H9 (cell line): ENCODE data around the gene CAB39. TPM values are rescaled to one million over a fixed set of nuclear protein-coding genes. Genes with fewer than 3 reads are reported as not detected.

Experiments used
- DNase-seq: peaks from one replicate; pipeline ENCODE4 v3.0.0-alpha.2; 2017
- H2AFZ ChIP-seq: one replicate; pipeline ENCODE4 v1.6.1; 2013; ENCODE audit warnings: mild to moderate bottlenecking, low read length, control low read depth, moderate library complexity
- H2AK5ac ChIP-seq: 2 replicates; pipeline ENCODE4 v1.6.1; 2013; ENCODE audit warnings: low read length, control low read depth, mixed read lengths; ENCODE audit not compliant: insufficient read length
- H2BK120ac ChIP-seq: one replicate; pipeline ENCODE4 v1.6.1; 2013; ENCODE audit warnings: low read depth, mild to moderate bottlenecking, low read length, control low read depth, inconsistent platforms; ENCODE audit not compliant: poor library complexity, severe bottlenecking
- H2BK12ac ChIP-seq: 2 replicates; pipeline ENCODE4 v1.6.1; 2013; ENCODE audit warnings: low read length, control low read depth, mixed read lengths, low read depth; ENCODE audit not compliant: insufficient read length
- H2BK15ac ChIP-seq: 2 replicates; pipeline ENCODE4 v1.6.1; 2013; ENCODE audit warnings: low read depth, low read length, control low read depth
- H2BK20ac ChIP-seq: one replicate; pipeline ENCODE4 v1.6.1; 2013; ENCODE audit warnings: low read depth, mild to moderate bottlenecking, low read length, control low read depth, inconsistent platforms; ENCODE audit not compliant: poor library complexity, severe bottlenecking
- H2BK5ac ChIP-seq: 2 replicates; pipeline ENCODE4 v1.6.1; 2013; ENCODE audit warnings: low read length, control low read depth, mixed read lengths; ENCODE audit not compliant: insufficient read length
- H3K14ac ChIP-seq: 2 replicates; pipeline ENCODE4 v1.6.1; 2013; ENCODE audit warnings: low read length, control low read depth; ENCODE audit not compliant: insufficient read depth
- H3K18ac ChIP-seq: 2 replicates; pipeline ENCODE4 v1.6.1; 2013; ENCODE audit warnings: low read depth, mild to moderate bottlenecking, mixed read lengths, low read length, control low read depth; ENCODE audit not compliant: insufficient read length
- H3K23ac ChIP-seq: 2 replicates; pipeline ENCODE4 v1.6.1; 2013; ENCODE audit warnings: low read length, control low read depth, mixed read lengths, low read depth; ENCODE audit not compliant: insufficient read length
- H3K23me2 ChIP-seq: 2 replicates; pipeline ENCODE4 v1.6.1; 2013; ENCODE audit warnings: low read depth, mild to moderate bottlenecking, mixed read lengths, low read length, control low read depth; ENCODE audit not compliant: insufficient read length, poor library complexity, severe bottlenecking
- H3K27ac ChIP-seq: 2 replicates; pipeline ENCODE4 v1.5.1; 2013; ENCODE audit warnings: low read length, control low read depth, mixed read lengths, low read depth; ENCODE audit not compliant: insufficient read length
- H3K27me3 ChIP-seq: 2 replicates; pipeline ENCODE4 v1.6.1; 2013; ENCODE audit warnings: low read length, control low read depth, inconsistent platforms; ENCODE audit not compliant: insufficient read depth
- H3K4ac ChIP-seq: 2 replicates; pipeline ENCODE4 v1.6.1; 2013; ENCODE audit warnings: low read depth, mild to moderate bottlenecking, control low read depth, inconsistent platforms, low read length, moderate library complexity
- H3K4me1 ChIP-seq: 2 replicates; pipeline ENCODE4 v1.6.1; 2013; ENCODE audit warnings: low read length, control low read depth, inconsistent platforms; ENCODE audit not compliant: insufficient read depth
- H3K4me2 ChIP-seq: 2 replicates; pipeline ENCODE4 v1.6.1; 2013; ENCODE audit warnings: low read length, control low read depth, mixed read lengths; ENCODE audit not compliant: insufficient read length, insufficient read depth
- H3K56ac ChIP-seq: 2 replicates; pipeline ENCODE4 v1.6.1; 2013; ENCODE audit warnings: low read depth, mild to moderate bottlenecking, mixed read lengths, low read length, control low read depth; ENCODE audit not compliant: insufficient read length
- H3K79me1 ChIP-seq: 2 replicates; pipeline ENCODE4 v1.6.1; 2013; ENCODE audit warnings: low read depth, mild to moderate bottlenecking, moderate library complexity, low read length, control low read depth, inconsistent platforms; ENCODE audit not compliant: insufficient read depth, poor library complexity, severe bottlenecking
- H3K79me2 ChIP-seq: 2 replicates; pipeline ENCODE4 v1.6.1; 2013; ENCODE audit warnings: low read length, control low read depth, inconsistent platforms; ENCODE audit not compliant: insufficient read depth
- H3K9ac ChIP-seq: 2 replicates; pipeline ENCODE4 v1.6.1; 2013; ENCODE audit warnings: low read length, control low read depth, mixed read lengths; ENCODE audit not compliant: insufficient read length; ENCODE audit errors: extremely low read depth
- H3K9me3 ChIP-seq: one replicate; pipeline ENCODE4 v1.6.1; 2013; ENCODE audit warnings: low read depth, low read length, inconsistent platforms; ENCODE audit not compliant: control insufficient read depth
- H3T11ph ChIP-seq: one replicate; pipeline ENCODE4 v1.6.1; 2013; ENCODE audit warnings: mild to moderate bottlenecking, low read length, control low read depth, inconsistent platforms
- H4K20me1 ChIP-seq: one replicate; pipeline ENCODE4 v1.6.1; 2013; ENCODE audit not compliant: control insufficient read depth, insufficient read length, insufficient read depth
- H4K5ac ChIP-seq: 2 replicates; pipeline ENCODE4 v1.6.1; 2013; ENCODE audit warnings: low read depth, mild to moderate bottlenecking, mixed read lengths, low read length, control low read depth; ENCODE audit not compliant: insufficient read length
- H4K8ac ChIP-seq: replicated peaks from 2 replicates; pipeline ENCODE4 v1.6.1; 2013; ENCODE audit warnings: low read length, control low read depth, mixed read lengths, low read depth; ENCODE audit not compliant: insufficient read length
- H4K91ac ChIP-seq: 2 replicates; pipeline ENCODE4 v1.6.1; 2013; ENCODE audit warnings: low read depth, mild to moderate bottlenecking, moderate library complexity, mixed read lengths, low read length, control low read depth; ENCODE audit not compliant: insufficient read length
- H3K27ac Mint-ChIP-seq, 3 experiments: 2 replicates in 2 of 3; 3 replicates in 1 of 3; pipeline ENCODE4 v1.8.0; 2020 to 2021; ENCODE audit warnings: mixed read lengths in 3 of 3, mild to moderate bottlenecking in 1 of 3, moderate library complexity in 1 of 3
- H3K27me3 Mint-ChIP-seq: 2 replicates; pipeline ENCODE4 v1.8.0; 2021; ENCODE audit warnings: low read depth, mild to moderate bottlenecking, moderate library complexity, mixed read lengths
- H3K36me3 Mint-ChIP-seq, 3 experiments: 2 replicates in 2 of 3; 3 replicates in 1 of 3; pipeline ENCODE4 v1.8.0; 2020 to 2021; ENCODE audit warnings: low read depth in 3 of 3, mixed read lengths in 3 of 3; ENCODE audit not compliant: insufficient read depth in 1 of 3
- H3K4me1 Mint-ChIP-seq, 2 experiments: 2 replicates each; pipeline ENCODE4 v1.8.0; 2020; ENCODE audit warnings: mixed read lengths in 2 of 2
- H3K4me3 Mint-ChIP-seq, 2 experiments: 2 replicates in 1 of 2; 3 replicates in 1 of 2; pipeline ENCODE4 v1.8.0; 2020 to 2021; ENCODE audit warnings: mild to moderate bottlenecking in 2 of 2, mixed read lengths in 2 of 2, moderate library complexity in 1 of 2
- H3K9me3 Mint-ChIP-seq, 2 experiments: 2 replicates in 1 of 2; 3 replicates in 1 of 2; pipeline ENCODE4 v1.8.0; 2020; ENCODE audit warnings: mild to moderate bottlenecking in 2 of 2, mixed read lengths in 2 of 2, moderate library complexity in 1 of 2
- WGBS: extraction: QIAGEN DNeasy Blood & Tissue Kit; methylation state at CpG from one replicate; pipeline ENCODE4 v1.1.7; 2013; ENCODE audit warnings: missing lambda C conversion rate, low lambda C conversion rate, mixed read lengths; ENCODE audit not compliant: insufficient read length; ENCODE audit errors: extremely low coverage; 5-methylcytosine and 5-hydroxymethylcytosine counted together
- total RNA-seq: library from RNA; stranded (reverse); gene quantifications from 2 replicates; pipeline ENCODE4 v1.2.1, GENCODE V29; 2021
- TF ChIP-seq, protein P1 (sequence below): fragments of 200-600 bp; sonication (generic); conservative IDR thresholded peaks from 3 replicates; pipeline ENCODE4 v1.8.0; 2021; ENCODE audit warnings: antibody characterized with exemption, mild to moderate bottlenecking

The CAB39 gene
- total RNA-seq, 1 experiment from 2014 or later: 42.7 TPM

DNA sequence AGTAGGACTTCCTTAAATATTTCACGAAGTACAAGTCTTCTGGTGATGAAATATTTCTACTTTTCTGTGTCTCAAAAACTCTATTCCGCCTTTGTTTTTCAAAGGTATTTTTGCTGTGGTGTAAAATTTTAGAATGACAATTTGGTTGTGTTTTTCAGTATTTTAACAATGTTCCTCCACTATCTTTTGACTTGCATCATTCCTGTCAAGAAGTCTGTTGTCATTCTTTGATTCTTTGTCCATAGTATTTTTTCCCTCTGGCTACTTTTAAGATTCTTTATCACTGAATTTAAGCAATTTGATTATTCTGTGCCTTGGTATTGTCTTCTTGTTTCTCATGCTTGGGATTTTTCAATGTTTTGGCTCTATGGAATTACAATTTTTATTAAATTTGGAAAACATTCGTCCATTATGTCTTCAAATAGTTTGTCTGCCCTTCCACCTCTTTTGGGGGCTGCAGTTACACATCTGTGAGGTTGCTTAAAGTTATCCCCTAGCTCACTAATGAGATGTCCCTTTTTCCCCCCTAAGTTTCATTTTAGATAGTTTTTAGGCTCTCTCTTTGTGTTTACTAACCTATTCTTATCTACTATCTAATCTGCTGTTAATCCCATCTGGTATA is 76.0 kb downstream of the CAB39 start:
- no peak overlapping the region for H3K4me2 ChIP-seq
- WGBS: no CpG with 5 or more reads among the region's 3 CpGs
- H3K27ac ChIP-seq: no peak overlapping the region
- no peak overlapping the region for H3K4ac ChIP-seq
- H2BK20ac ChIP-seq: no peak overlapping the region
- H3K4me1 Mint-ChIP-seq: peaks cover 18 to 19% of the 10 kb centered on the region in 2 experiments
- H3K27me3 Mint-ChIP-seq: no peaks in the 10 kb centered on the region
- H2AFZ ChIP-seq: no peak overlapping the region
- H3K56ac ChIP-seq: no peak overlapping the region
- H3T11ph ChIP-seq: no peak overlapping the region
- no peaks in the 10 kb centered on the region for H3K27me3 ChIP-seq
- H2BK15ac ChIP-seq: no peak overlapping the region
- H2BK5ac ChIP-seq: no peak overlapping the region
- H3K79me1 ChIP-seq: no peaks in the 10 kb centered on the region
- H3K36me3 Mint-ChIP-seq: peaks cover 58 to 72% (median 68%) of the 10 kb centered on the region in 3 experiments
- H3K9ac ChIP-seq: no peak overlapping the region
- no peaks in the 10 kb centered on the region for H4K20me1 ChIP-seq
- no peaks in the 10 kb centered on the region for H3K4me1 ChIP-seq
- no peak overlapping the region for H3K27ac Mint-ChIP-seq
- H3K9me3 Mint-ChIP-seq: peaks cover 18 to 36% of the 10 kb centered on the region in 2 experiments
- no peak overlapping the region for H2BK12ac ChIP-seq
- H4K5ac ChIP-seq: no peak overlapping the region
- no peak overlapping the region for H3K23ac ChIP-seq
- no peak overlapping the region for H4K8ac ChIP-seq
- no peak overlapping the region for H3K4me3 Mint-ChIP-seq
- H3K9me3 ChIP-seq: no peaks in the 10 kb centered on the region
- no peaks in the 10 kb centered on the region for H3K23me2 ChIP-seq
- no peaks in the 10 kb centered on the region for H3K79me2 ChIP-seq
- DNase-seq: no peak
- no peak overlapping the region for H2AK5ac ChIP-seq
- TF ChIP-seq, protein P1, sequence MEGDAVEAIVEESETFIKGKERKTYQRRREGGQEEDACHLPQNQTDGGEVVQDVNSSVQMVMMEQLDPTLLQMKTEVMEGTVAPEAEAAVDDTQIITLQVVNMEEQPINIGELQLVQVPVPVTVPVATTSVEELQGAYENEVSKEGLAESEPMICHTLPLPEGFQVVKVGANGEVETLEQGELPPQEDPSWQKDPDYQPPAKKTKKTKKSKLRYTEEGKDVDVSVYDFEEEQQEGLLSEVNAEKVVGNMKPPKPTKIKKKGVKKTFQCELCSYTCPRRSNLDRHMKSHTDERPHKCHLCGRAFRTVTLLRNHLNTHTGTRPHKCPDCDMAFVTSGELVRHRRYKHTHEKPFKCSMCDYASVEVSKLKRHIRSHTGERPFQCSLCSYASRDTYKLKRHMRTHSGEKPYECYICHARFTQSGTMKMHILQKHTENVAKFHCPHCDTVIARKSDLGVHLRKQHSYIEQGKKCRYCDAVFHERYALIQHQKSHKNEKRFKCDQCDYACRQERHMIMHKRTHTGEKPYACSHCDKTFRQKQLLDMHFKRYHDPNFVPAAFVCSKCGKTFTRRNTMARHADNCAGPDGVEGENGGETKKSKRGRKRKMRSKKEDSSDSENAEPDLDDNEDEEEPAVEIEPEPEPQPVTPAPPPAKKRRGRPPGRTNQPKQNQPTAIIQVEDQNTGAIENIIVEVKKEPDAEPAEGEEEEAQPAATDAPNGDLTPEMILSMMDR: no peak
- no peak overlapping the region for H4K91ac ChIP-seq
- H3K18ac ChIP-seq: no peak overlapping the region
- no peak overlapping the region for H2BK120ac ChIP-seq
- H3K14ac ChIP-seq: no peak overlapping the region
